IMR-90 (cell line): ENCODE data around the gene COL25A1. TPM values are rescaled to one million over a fixed set of nuclear protein-coding genes. Genes with fewer than 3 reads are reported as not detected.

Experiments used
- ATAC-seq: fragments of 200-7000 bp; cut with Tn5 transposase; 2 replicates; pipeline ENCODE4 v1.9.1; 2020; ENCODE audit warnings: low read depth, mild to moderate bottlenecking, moderate library complexity
- BruUV-seq: library from RNA; stranded (reverse); fragments of 400-500 nt; replicated peaks from 2 replicates; lab custom pipeline; 2021; lab: Mats Ljungman, UMichigan
- CTCF ChIA-PET: fragments of 300-600 bp; formaldehyde crosslinking; extraction: SDS; loops from one replicate; lab custom pipeline; 2021; ENCODE audit warnings: antibody characterized with exemption; lab: Yijun Ruan, JAX
- POLR2A ChIA-PET: fragments of 300-600 bp; sonication (Branson Sonifier 250); formaldehyde crosslinking; loops from one replicate; lab custom pipeline; 2022; ENCODE audit warnings: antibody characterized with exemption; ENCODE audit not compliant: unreplicated experiment; lab: Charles Lee
- DNase-seq: peaks from one replicate; pipeline ENCODE4 v3.0.0; 2013
- H2AFZ ChIP-seq: replicated peaks from 2 replicates; pipeline ENCODE3; 2013; ENCODE audit warnings: low read length, mild to moderate bottlenecking; ENCODE audit not compliant: poor library complexity
- H2AK5ac ChIP-seq: 2 replicates; pipeline ENCODE4 v1.6.1; 2013; ENCODE audit warnings: low read depth, low read length, inconsistent platforms
- H2AK9ac ChIP-seq: replicated peaks from 2 replicates; pipeline ENCODE3; 2013; ENCODE audit warnings: mild to moderate bottlenecking, low read depth, low read length, moderate library complexity; ENCODE audit not compliant: poor library complexity
- H2BK120ac ChIP-seq: 2 replicates; pipeline ENCODE4 v1.6.1; 2013; ENCODE audit warnings: low read depth, low read length, inconsistent platforms
- H2BK15ac ChIP-seq: 3 replicates; pipeline ENCODE4 v1.6.1; 2013; ENCODE audit warnings: low read depth, low read length, inconsistent platforms
- H2BK20ac ChIP-seq: 2 replicates; pipeline ENCODE4 v1.6.1; 2013; ENCODE audit warnings: low read depth, mild to moderate bottlenecking, inconsistent platforms, low read length, moderate library complexity
- H2BK5ac ChIP-seq: 2 replicates; pipeline ENCODE4 v1.6.1; 2013; ENCODE audit warnings: mild to moderate bottlenecking, low read depth, low read length, inconsistent platforms; ENCODE audit not compliant: poor library complexity, severe bottlenecking
- H3K14ac ChIP-seq: replicated peaks from 2 replicates; pipeline ENCODE4 v1.6.1; 2013; ENCODE audit warnings: low read depth, low read length, inconsistent platforms
- H3K18ac ChIP-seq: 2 replicates; pipeline ENCODE4 v1.6.1; 2013; ENCODE audit warnings: low read depth, low read length, control low read depth
- H3K23ac ChIP-seq: 2 replicates; pipeline ENCODE4 v1.6.1; 2013; ENCODE audit warnings: low read depth, low read length, inconsistent platforms
- H3K27ac ChIP-seq: 2 replicates; pipeline ENCODE4 v1.5.1; 2013; ENCODE audit warnings: mild to moderate bottlenecking, control low read depth, low read length; ENCODE audit not compliant: insufficient read depth
- H3K27me3 ChIP-seq: 2 replicates; pipeline ENCODE4 v1.6.1; 2013; ENCODE audit warnings: low read length; ENCODE audit not compliant: control insufficient read depth, insufficient read depth
- H3K36me3 ChIP-seq: 2 replicates; pipeline ENCODE4 v1.6.1; 2013; ENCODE audit warnings: low read length, mixed read lengths; ENCODE audit not compliant: control insufficient read depth, insufficient read depth
- H3K4ac ChIP-seq: 2 replicates; pipeline ENCODE4 v1.6.1; 2013; ENCODE audit warnings: low read depth, low read length, inconsistent platforms
- H3K4me1 ChIP-seq: 2 replicates; pipeline ENCODE4 v1.6.1; 2013; ENCODE audit warnings: low read length, mixed read lengths; ENCODE audit not compliant: control insufficient read depth, insufficient read depth
- H3K4me2 ChIP-seq: 2 replicates; pipeline ENCODE4 v1.6.1; 2013; ENCODE audit warnings: low read depth, mild to moderate bottlenecking, control low read depth, low read length, moderate library complexity
- H3K4me3 ChIP-seq: 2 replicates; pipeline ENCODE4 v1.5.1; 2013; ENCODE audit warnings: low read depth, mild to moderate bottlenecking, control low read depth, low read length, moderate library complexity; ENCODE audit not compliant: insufficient read depth
- H3K56ac ChIP-seq: 2 replicates; pipeline ENCODE4 v1.6.1; 2013; ENCODE audit warnings: low read length, inconsistent platforms; ENCODE audit not compliant: insufficient read depth; ENCODE audit errors: extremely low read depth
- H3K79me1 ChIP-seq, 2 experiments: 2 replicates each; pipeline ENCODE4 v1.6.1; 2013; ENCODE audit warnings: low read length in 2 of 2, inconsistent platforms in 1 of 2, low read depth in 1 of 2
- H3K9ac ChIP-seq: 2 replicates; pipeline ENCODE4 v1.6.1; 2013; ENCODE audit warnings: low read depth, low read length, control low read depth
- H3K9me1 ChIP-seq: 2 replicates; pipeline ENCODE4 v1.6.1; 2013; ENCODE audit warnings: low read length, inconsistent platforms; ENCODE audit not compliant: insufficient read depth
- H3K9me3 ChIP-seq: 2 replicates; pipeline ENCODE4 v1.6.1; 2013; ENCODE audit warnings: low read length; ENCODE audit not compliant: control insufficient read depth, insufficient read depth
- H4K20me1 ChIP-seq: 2 replicates; pipeline ENCODE4 v1.6.1; 2013; ENCODE audit warnings: low read length, inconsistent platforms; ENCODE audit not compliant: insufficient read depth
- H4K5ac ChIP-seq: 2 replicates; pipeline ENCODE4 v1.6.1; 2013; ENCODE audit warnings: mild to moderate bottlenecking, low read depth, low read length, control low read depth
- H4K8ac ChIP-seq, 2 experiments: 2 replicates each; pipeline ENCODE4 v1.6.1; 2013; ENCODE audit warnings: low read depth in 2 of 2, low read length in 2 of 2, control low read depth in 1 of 2, inconsistent platforms in 1 of 2
- H4K91ac ChIP-seq: 2 replicates; pipeline ENCODE4 v1.6.1; 2013; ENCODE audit warnings: low read depth, low read length, inconsistent platforms; ENCODE audit not compliant: insufficient read depth
- CEBPB ChIP-seq: IDR thresholded peaks from 2 replicates; pipeline ENCODE4 v1.6.1; 2012; ENCODE audit warnings: low read depth, low read length, improper control_type of control experiment
- FOS ChIP-seq: fragments of 150-350 bp; IDR thresholded peaks from 2 replicates; pipeline ENCODE4 v1.6.1; 2016; ENCODE audit warnings: low read depth, low read length
- WGBS, 2 experiments: methylation state at CpG; one replicate each; pipeline versions ENCODE4 v1.1.5 to v1.1.7; 2013; ENCODE audit warnings: missing lambda C conversion rate in 2 of 2; ENCODE audit not compliant: insufficient read length in 1 of 2; ENCODE audit errors: extremely low coverage in 2 of 2; 5-methylcytosine and 5-hydroxymethylcytosine counted together
- dilution Hi-C: fragments of 300-500 bp; cut with HindIII; formaldehyde crosslinking; loops from one replicate; pipeline ENCODE4 v1.14.3; 2018; ENCODE audit warnings: low sequenced_read_pairs; ENCODE audit not compliant: unreplicated experiment
- in situ Hi-C: fragments of 300-500 bp; cut with MboI; formaldehyde crosslinking; loops from 3 replicates; pipeline ENCODE4 v1.14.3; 2019; ENCODE audit warnings: low sequenced_read_pairs, inconsistent platforms, mixed read lengths
- intact Hi-C: fragments of 100-400 bp; cut with micrococcal nuclease; formaldehyde crosslinking; loops from 2 replicates; pipeline ENCODE4 v1.10.0; 2022
- polyA plus RNA-seq, 3 experiments: library from polyadenylated mRNA; depleted of rRNA; stranded (reverse); fragments of >200 nt; gene quantifications; 2 replicates each; pipeline ENCODE4 v1.2.3, GENCODE V29; 2012; ENCODE audit warnings: low replicate concordance in 1 of 3
- total RNA-seq: library from RNA; depleted of rRNA; stranded (reverse); fragments of >200 nt; gene quantifications from 2 replicates; pipeline ENCODE4 v1.2.3, GENCODE V29; 2012

Gene COL25A1
- total and polyA plus RNA-seq, 2 of the 4 experiments (the other 2 are of a cell fraction), result under 0.01 to 0.05 TPM

- no peak overlapping the region for H2AK5ac ChIP-seq
- H3K18ac ChIP-seq, result no peak overlapping the region
- H4K8ac ChIP-seq, result no peak overlapping the region
- CTCF ChIA-PET, result interaction anchor here (0.6 kb wide), 1 partner anchor 26 kb away, joined by 3 read pairs; no protein-coding TSS in a partner anchor
- no peak overlapping the region for H4K91ac ChIP-seq
- no CpG with 5 or more reads among the region's 1 CpG for WGBS, 2 experiments
- no peak overlapping the region for H3K4me3 ChIP-seq
- TF ChIP-seq FOS, result 0 out of 2 replicates have a peak, but pooled peaks have one; percentile 15
- TF ChIP-seq CEBPB, result no peak
- ATAC-seq, result peak; percentile 83
- dilution Hi-C loops, result no loop called here
- no peak overlapping the region for H3K23ac ChIP-seq
- no peak overlapping the region for H3K9ac ChIP-seq
- H2BK5ac ChIP-seq, result no peak overlapping the region
- H3K14ac ChIP-seq, result no peak overlapping the region
- no peaks in the 10 kb centered on the region for H3K79me1 ChIP-seq
- no peak overlapping the region for H3K4ac ChIP-seq
- DNase-seq, result peak; percentile 73
- H4K20me1 ChIP-seq, result no peaks in the 10 kb centered on the region
- H2AK9ac ChIP-seq, result no peak overlapping the region
- H4K5ac ChIP-seq, result no peak overlapping the region
- H2BK120ac ChIP-seq, result no peak overlapping the region
- no peak overlapping the region for H2BK15ac ChIP-seq
- no peak overlapping the region for H3K27ac ChIP-seq
- H3K4me1 ChIP-seq, result no peaks in the 10 kb centered on the region
- no peaks in the 10 kb centered on the region for H3K36me3 ChIP-seq
- no peaks in the 10 kb centered on the region for H3K27me3 ChIP-seq
- H3K9me1 ChIP-seq, result no peaks in the 10 kb centered on the region
- no peak overlapping the region for H2BK20ac ChIP-seq
- H3K9me3 ChIP-seq, result no peaks in the 10 kb centered on the region
- POLR2A ChIA-PET, result no interaction called here
- peak overlapping the region; percentile 39; the same call in 1 of the 2 replicates for H3K4me2 ChIP-seq
- BruUV-seq, result no TSS peak
- no peak overlapping the region for H3K56ac ChIP-seq
- intact Hi-C loops, result no loop called here
- H2AFZ ChIP-seq, result no peak overlapping the region
- in situ Hi-C loops, result no loop called here
Observed at GRCh38 chr4:109005523-109005922, 296.9 kb downstream of the COL25A1 start.
